Adrenal gland (tissue), 5 donors: ENCODE results near the gene CHD9NB.

Experiments used
- CTCF ChIP-seq, 6 experiments: fragments of 450-650 bp in 4 of 6; fragments of 200-600 bp in 2 of 6; sonication (generic) in 1 of 6; IDR thresholded peaks; 1 replicate in 5 of 6; 2 replicates in 1 of 6; pipeline versions ENCODE4 v1.5.1 to v1.8.0; 2016 to 2021; ENCODE audit warnings: antibody characterized with exemption in 6 of 6, mild to moderate bottlenecking in 2 of 6, moderate library complexity in 1 of 6
- POLR2A ChIP-seq, 2 donors: fragments of 450-650 bp; IDR thresholded peaks; one replicate each; pipeline ENCODE4 v1.6.1; 2017; ENCODE audit warnings: antibody characterized with exemption in 2 of 2, mild to moderate bottlenecking in 2 of 2, moderate library complexity in 1 of 2
- donor health status: DM: no; HTN: no; CAD: no.

- no peak for TF ChIP-seq CTCF (IDR thresholded peaks at IDR 0.05)
- TF ChIP-seq POLR2A (IDR thresholded peaks at IDR 0.05), result no peak
Measured at GRCh38 chr16:53089434-53090285, 37.0 kb upstream of the CHD9NB start.
